Activated CD4-positive, alpha-beta T cell treated with anti-CD3 and anti-CD28 coated beads for 1 hour (primary cell): ENCODE measurements around the gene SLC36A1.

ENCODE experiments used
- DNase-seq: peaks from one replicate; pipeline ENCODE4 v3.0.0-alpha.2; 2020

Gene SLC36A1

DNA sequence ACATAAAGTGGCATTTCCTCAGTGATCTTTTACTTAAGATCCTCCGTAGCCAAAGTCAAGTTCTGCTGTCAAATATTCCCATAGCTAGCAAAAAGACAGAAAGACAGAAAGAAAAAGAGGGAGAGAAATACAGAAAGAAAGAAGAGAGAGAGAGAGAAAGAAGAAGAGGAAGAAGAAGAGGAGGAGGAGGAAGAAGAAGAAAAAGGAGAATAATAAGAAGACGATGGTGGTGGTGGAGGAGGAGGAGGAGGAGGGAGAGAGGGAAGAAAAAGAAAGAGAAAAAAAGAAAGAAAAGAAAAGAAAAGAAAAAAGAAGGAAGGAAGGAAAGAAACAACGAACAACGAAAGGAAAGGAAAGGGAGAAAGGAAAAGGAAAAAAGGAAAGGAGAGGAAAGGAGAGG is 89.6 kb downstream of the SLC36A1 start:
- no peak for DNase-seq

DNA sequence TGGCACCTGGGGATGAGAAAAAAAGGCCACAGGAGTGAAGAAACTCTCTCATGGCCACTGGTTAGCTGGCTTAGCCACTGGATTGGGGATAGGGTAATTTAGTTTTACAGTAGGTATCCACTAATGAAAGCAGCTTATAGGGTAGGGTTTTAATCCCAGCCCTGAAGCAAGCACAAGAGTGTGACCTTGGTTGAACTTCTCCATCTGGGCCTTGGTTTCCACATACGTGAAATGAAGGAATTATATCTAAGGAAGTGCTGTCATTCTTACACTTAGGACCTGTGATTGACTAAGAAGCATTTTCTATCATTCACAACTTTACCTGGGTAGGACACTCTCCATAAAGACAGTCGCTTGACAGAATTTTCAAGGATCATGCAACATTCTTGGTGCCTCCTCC is 94.2 kb downstream of the SLC36A1 start:
- DNase-seq = no peak
